Activated CD8-positive, alpha-beta memory T cell treated with anti-CD3 and anti-CD28 coated beads, Interleukin-2, amount 10 ng/mL, durations not matched to agents 7 days and 5 days (primary cell): ENCODE results near the gene EVA1C. TPM values are rescaled to one million over a fixed set of nuclear protein-coding genes. Genes with fewer than 3 reads are reported as not detected.
"Not testable (repeated sequence)": the region's sequence is repeated elsewhere in the genome, so short reads cannot be mapped to it uniquely, and the experiment has no call there.

ENCODE experiments used
- ATAC-seq: fragments of 150-1000 bp; cut with Tn5 transposase; one replicate; pipeline ENCODE4 v1.10.0; 2021; ENCODE audit warnings: moderate library complexity
- CTCF ChIA-PET: fragments of 350-600 bp; sonication (Branson Sonifier 250); formaldehyde crosslinking; loops from one replicate; lab custom pipeline; 2021; ENCODE audit warnings: antibody characterized with exemption; lab: Charles Lee
- DNase-seq: peaks from one replicate; pipeline ENCODE4 v3.0.0-alpha.2; 2020
- H3K27ac Mint-ChIP-seq: one replicate; pipeline ENCODE4 v1.8.0; 2021; ENCODE audit warnings: mild to moderate bottlenecking, mixed read lengths
- H3K27me3 Mint-ChIP-seq: one replicate; pipeline ENCODE4 v1.8.0; 2021; ENCODE audit warnings: mixed read lengths
- H3K36me3 Mint-ChIP-seq: one replicate; pipeline ENCODE4 v1.8.0; 2021; ENCODE audit warnings: mild to moderate bottlenecking, mixed read lengths
- H3K4me1 Mint-ChIP-seq: one replicate; pipeline ENCODE4 v1.8.0; 2021; ENCODE audit warnings: mixed read lengths
- H3K4me3 Mint-ChIP-seq: one replicate; pipeline ENCODE4 v1.8.0; 2021; ENCODE audit warnings: mild to moderate bottlenecking, moderate library complexity, mixed read lengths
- H3K9me3 Mint-ChIP-seq: one replicate; pipeline ENCODE4 v1.8.0; 2022; ENCODE audit warnings: low read depth, mixed read lengths
- total RNA-seq, 2 experiments: library from RNA; stranded (reverse); gene quantifications; one replicate each; pipeline ENCODE4 v1.2.3, GENCODE V29; 2021

The EVA1C gene
- total RNA-seq, 2 experiments from 2014 or later = 4.5 to 7.6 TPM

DNA sequence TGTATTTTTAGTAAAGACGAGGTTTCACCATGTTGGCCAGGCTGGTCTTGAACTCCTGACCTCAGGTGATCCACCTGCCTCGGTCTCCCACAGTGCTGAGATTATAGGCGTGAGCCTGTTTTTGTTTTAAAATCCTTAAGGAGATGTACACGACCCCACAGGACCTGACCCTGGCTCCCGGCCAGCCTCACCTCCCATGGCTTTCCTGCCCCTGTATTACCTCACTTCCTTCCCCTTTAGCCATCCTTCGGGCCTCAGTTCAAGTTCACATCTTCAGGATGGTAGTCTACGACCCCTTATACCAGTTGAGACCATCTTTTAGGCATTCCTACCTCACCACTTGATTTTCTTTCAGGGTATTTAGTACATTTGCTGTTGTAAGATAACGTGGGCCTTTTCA, 136.5 kb downstream of the EVA1C start:
- Mint-ChIP-seq H3K4me1 (no peaks in the 10 kb centered on the region), H3K9me3 (no peaks in the 10 kb centered on the region), H3K27ac (no peak overlapping the region), H3K36me3 (no peaks in the 10 kb centered on the region), H3K4me3 (no peak overlapping the region), H3K27me3 (no peaks in the 10 kb centered on the region)
- CTCF ChIA-PET = no interaction called here
- DNase-seq = no peak
- ATAC-seq = no peak

GRCh38 chr21:32549440-32549839, 136.9 kb downstream of the EVA1C start:
- H3K4me3 Mint-ChIP-seq = no peak overlapping the region
- CTCF ChIA-PET = no interaction called here
- no peaks in the 10 kb centered on the region for H3K36me3 Mint-ChIP-seq
- no peaks in the 10 kb centered on the region for H3K27me3 Mint-ChIP-seq
- DNase-seq (no peak), ATAC-seq (no peak)
- no peaks in the 10 kb centered on the region for H3K4me1 Mint-ChIP-seq
- H3K9me3 Mint-ChIP-seq = no peaks in the 10 kb centered on the region
- H3K27ac Mint-ChIP-seq = no peak overlapping the region

DNA sequence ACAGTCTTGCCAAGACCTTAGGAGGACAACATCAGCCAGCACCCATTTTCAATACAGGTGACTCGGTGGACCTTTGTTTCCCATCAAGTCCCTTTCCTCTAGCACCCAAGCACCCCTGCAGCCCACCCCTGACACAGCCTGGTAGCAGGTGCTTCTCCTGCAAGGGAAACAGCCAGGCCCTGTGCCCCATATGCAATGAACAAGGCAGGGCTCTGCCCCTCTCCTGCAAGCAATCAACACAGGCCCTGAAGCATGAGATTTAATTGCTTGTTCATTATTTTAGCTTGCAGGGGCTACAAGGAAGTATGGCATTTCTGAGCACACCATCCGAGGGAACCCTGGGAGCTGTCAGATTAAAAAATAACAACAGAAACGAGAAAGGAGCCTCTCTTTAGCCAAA, 137.4 kb downstream of the EVA1C start:
- ATAC-seq = no peak
- CTCF ChIA-PET = no interaction called here
- H3K27ac Mint-ChIP-seq = no peak overlapping the region

DNA sequence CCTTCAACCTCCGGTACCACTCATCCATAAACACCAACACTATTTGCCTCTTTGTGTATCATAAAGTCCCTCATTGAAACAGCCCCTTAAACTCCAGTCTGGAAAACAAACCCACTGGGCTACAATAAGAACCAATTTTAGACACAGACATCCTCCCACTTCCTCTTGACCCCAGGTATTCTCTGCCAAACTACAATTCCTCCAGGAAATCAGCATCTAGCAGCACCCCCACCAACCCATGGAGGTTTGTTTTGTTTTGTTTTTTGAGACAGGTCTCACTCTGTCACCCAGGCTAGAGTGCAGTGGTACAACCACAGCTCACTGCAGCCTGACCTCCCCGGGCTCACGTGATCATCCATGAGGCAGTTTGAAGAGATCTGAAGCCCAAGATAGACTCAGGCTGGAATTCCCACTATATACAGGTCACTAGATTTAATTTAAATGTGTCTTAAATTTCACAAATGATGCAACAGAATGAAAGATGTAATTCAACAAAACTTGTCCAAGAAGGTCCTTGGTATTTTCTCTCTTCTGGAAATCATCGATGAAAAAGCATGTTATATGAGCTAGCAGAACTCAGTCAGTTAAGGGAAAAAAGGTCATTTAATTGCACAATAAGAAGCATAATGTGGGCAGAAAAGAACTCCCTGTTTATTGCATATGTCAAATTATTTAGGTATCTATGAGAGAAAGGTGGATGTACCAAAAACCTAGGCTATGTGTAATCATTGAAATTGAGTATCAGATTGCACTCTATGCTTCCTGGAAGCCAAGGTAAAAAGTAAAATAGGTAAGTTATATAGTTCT, 142.5 kb downstream of the EVA1C start:
- H3K27ac Mint-ChIP-seq = no peak overlapping the region
- H3K36me3 Mint-ChIP-seq = no peaks in the 10 kb centered on the region
- H3K27me3 Mint-ChIP-seq = no peaks in the 10 kb centered on the region
- H3K9me3 Mint-ChIP-seq = no peaks in the 10 kb centered on the region
- CTCF ChIA-PET = no interaction called here
- no peak overlapping the region for H3K4me3 Mint-ChIP-seq
- DNase-seq (no peak), ATAC-seq (no peak)
- peaks cover 3% of the 10 kb centered on the region for H3K4me1 Mint-ChIP-seq

More for the DNA sequence above, 137.4 kb downstream of the EVA1C start:
- Mint-ChIP-seq H3K4me3 (no peak overlapping the region), H3K9me3 (no peaks in the 10 kb centered on the region), H3K27me3 (no peaks in the 10 kb centered on the region), H3K36me3 (no peaks in the 10 kb centered on the region), H3K4me1 (no peaks in the 10 kb centered on the region)
- no peak for DNase-seq

- H3K4me1 Mint-ChIP-seq = peaks cover 6% of the 10 kb centered on the region
- ATAC-seq (no peak), DNase-seq (no peak)
- no peaks in the 10 kb centered on the region for H3K9me3 Mint-ChIP-seq
- no peaks in the 10 kb centered on the region for H3K27me3 Mint-ChIP-seq
- no peak overlapping the region for H3K27ac Mint-ChIP-seq
- CTCF ChIA-PET = no interaction called here
- peaks cover 1% of the 10 kb centered on the region for H3K36me3 Mint-ChIP-seq
- H3K4me3 Mint-ChIP-seq = no peak overlapping the region
Observed at GRCh38 chr21:32558106-32558505, 145.6 kb downstream of the EVA1C start.

GRCh38 chr21:32559006-32559610, 146.6 kb downstream of the EVA1C start:
- CTCF ChIA-PET = interaction anchor here (2.2 kb wide), 1 partner anchor 10 kb away, joined by 10 read pairs; no protein-coding TSS in a partner anchor
- no peaks in the 10 kb centered on the region for H3K27me3 Mint-ChIP-seq
- DNase-seq (no peak), ATAC-seq (no peak)
- peaks cover 4% of the 10 kb centered on the region for H3K36me3 Mint-ChIP-seq
- no peak overlapping the region for H3K4me3 Mint-ChIP-seq
- H3K27ac Mint-ChIP-seq = no peak overlapping the region
- peaks cover 2% of the 10 kb centered on the region for H3K9me3 Mint-ChIP-seq
- H3K4me1 Mint-ChIP-seq = peaks cover 6% of the 10 kb centered on the region

DNA sequence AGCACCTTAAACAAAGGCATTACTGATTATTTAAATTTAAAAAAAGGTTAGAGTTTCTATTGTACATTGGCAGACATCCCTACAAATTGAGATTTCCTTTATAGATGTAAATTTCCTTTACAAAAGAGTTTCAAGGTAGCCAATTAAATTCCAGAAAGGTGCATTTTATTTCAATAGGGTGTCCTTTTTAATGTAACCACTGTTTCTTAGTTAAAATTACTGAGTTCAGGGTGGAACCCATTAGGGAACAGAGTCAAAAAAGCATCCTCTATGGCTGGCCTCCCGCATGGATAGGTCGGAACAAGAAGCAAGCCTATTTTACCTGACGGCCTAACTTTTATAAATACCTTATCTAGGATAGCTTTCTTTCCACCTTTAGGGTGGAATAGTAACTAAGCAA, 148.4 kb downstream of the EVA1C start:
- Mint-ChIP-seq H3K36me3 (peaks cover 18% of the 10 kb centered on the region), H3K27me3 (peaks cover 2% of the 10 kb centered on the region), H3K27ac (no peak overlapping the region), H3K4me1 (peaks cover 6% of the 10 kb centered on the region), H3K9me3 (peaks cover 9% of the 10 kb centered on the region), H3K4me3 (no peak overlapping the region)
- CTCF ChIA-PET = interaction anchor here (1.8 to 2.2 kb wide), 2 partner anchors 8 to 40 kb away, joined by 6 to 10 read pairs; no protein-coding TSS in a partner anchor
- no peak for ATAC-seq
- DNase-seq = no peak

DNA sequence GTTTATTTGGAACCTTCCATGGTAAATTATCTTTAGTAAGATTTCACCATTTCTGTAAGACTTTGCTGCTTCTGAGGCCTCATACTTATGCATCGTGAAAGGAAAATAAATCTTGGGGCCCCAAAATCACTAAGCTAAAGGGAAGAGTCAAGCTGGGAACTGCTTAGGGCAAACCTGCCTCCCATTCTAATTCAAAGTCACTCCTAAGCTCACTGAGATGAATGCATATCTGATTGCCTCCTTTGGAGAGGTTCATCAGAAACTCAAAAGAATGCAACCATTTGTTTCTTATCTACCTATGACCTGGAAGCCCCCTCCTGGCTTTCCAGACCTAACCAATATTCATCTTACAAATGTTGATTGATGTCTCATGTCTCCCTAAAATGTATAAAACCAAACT, 149.0 kb downstream of the EVA1C start:
- H3K9me3 Mint-ChIP-seq, H3K27me3 Mint-ChIP-seq, H3K4me3 Mint-ChIP-seq, DNase-seq, H3K4me1 Mint-ChIP-seq, H3K27ac Mint-ChIP-seq, ATAC-seq: not testable (repeated sequence)
- CTCF ChIA-PET = interaction anchor here (0.8 to 2.2 kb wide), 3 partner anchors 8 to 161 kb away, joined by 3 to 10 read pairs (median 6); no protein-coding TSS in a partner anchor
- peaks cover 23% of the 10 kb centered on the region for H3K36me3 Mint-ChIP-seq

DNA sequence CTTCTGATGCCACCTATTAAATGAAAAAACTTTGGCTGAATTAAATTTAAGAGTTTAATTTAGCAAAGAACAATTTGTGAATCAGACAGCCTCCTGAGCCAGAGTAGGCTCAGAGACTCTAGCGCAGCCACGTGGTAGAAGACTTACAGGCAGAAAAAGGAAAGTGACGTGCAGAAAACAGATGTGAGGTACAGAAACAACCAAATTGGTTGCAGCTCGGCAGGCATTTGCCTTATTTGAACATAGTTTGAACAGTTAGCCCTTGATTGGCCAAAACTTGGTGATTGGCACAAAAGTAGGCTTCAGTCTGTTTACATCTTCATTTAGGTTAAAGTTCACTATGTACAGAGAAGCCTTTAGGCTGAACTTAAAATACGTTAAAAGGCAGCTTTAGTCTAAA, 149.9 kb downstream of the EVA1C start:
- peaks cover 26% of the 10 kb centered on the region for H3K36me3 Mint-ChIP-seq
- H3K9me3 Mint-ChIP-seq = peaks cover 9% of the 10 kb centered on the region
- ATAC-seq = no peak
- H3K4me3 Mint-ChIP-seq = no peak overlapping the region
- no peak for DNase-seq
- peaks cover 2% of the 10 kb centered on the region for H3K27me3 Mint-ChIP-seq
- peaks cover 4% of the 10 kb centered on the region for H3K4me1 Mint-ChIP-seq
- no peak overlapping the region for H3K27ac Mint-ChIP-seq
- CTCF ChIA-PET = interaction anchor here (0.7 to 2.6 kb wide), 2 partner anchors 56 to 159 kb away, joined by 3 to 12 read pairs; no protein-coding TSS in a partner anchor

DNA sequence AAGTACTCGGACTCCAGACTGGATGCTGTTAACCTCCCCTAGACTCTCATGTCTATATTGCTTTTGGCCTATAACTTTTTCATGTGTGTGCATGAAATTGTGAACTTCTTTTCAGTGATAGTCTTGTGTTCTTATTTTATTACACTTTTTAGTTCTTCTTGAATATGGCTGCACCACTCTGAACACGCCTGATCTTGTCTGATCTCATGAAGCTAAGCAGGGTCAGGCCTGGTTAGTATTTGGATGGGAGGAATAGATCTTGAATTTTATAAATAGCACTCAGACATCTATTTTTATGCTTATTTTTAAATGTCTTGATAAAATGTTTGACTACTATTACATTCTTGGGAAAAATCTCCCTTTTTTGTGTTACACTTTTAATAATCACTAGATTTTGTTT, 150.4 kb downstream of the EVA1C start:
- Mint-ChIP-seq H3K27me3 (peaks cover 2% of the 10 kb centered on the region), H3K9me3 (peaks cover 9% of the 10 kb centered on the region), H3K4me1 (peaks cover 4% of the 10 kb centered on the region), H3K4me3 (no peak overlapping the region), H3K27ac (no peak overlapping the region), H3K36me3 (peaks cover 26% of the 10 kb centered on the region)
- CTCF ChIA-PET = interaction anchor here (2.6 kb wide), 1 partner anchor 160 kb away, joined by 12 read pairs; no protein-coding TSS in a partner anchor
- ATAC-seq (no peak), DNase-seq (no peak)

Other genes starting within 250 kb of the EVA1C start
- gene MIS18A, start 133.7 kb upstream of the EVA1C start, total RNA-seq = 10 to 100 TPM; 29.3 to 30.1 TPM
- gene MRAP, start 113.9 kb upstream of the EVA1C start, total RNA-seq = not detected
- 10 to 100 TPM; 17.5 to 28.3 TPM for gene URB1, start 19.7 kb upstream of the EVA1C start, total RNA-seq
- not detected for gene TCP10L, start 172.8 kb downstream of the EVA1C start, total RNA-seq
- 10 to 100 TPM; 40.1 to 40.4 TPM for gene CFAP298, start 199.7 kb downstream of the EVA1C start, total RNA-seq